NCI-H460 (cell line): Measurements from ENCODE around the gene GDF7. TPM values are rescaled to one million over a fixed set of nuclear protein-coding genes. Genes with fewer than 3 reads are reported as not detected.

Experiments
- DNase-seq: peaks from one replicate; pipeline ENCODE4 v3.0.0-alpha.2; 2016; ENCODE audit warnings: low read depth; ENCODE audit errors: extremely low read depth
- total RNA-seq: library from RNA; depleted of rRNA; stranded (reverse); fragments of >200 nt; shearing (Covaris generic); gene quantifications from 2 replicates; pipeline ENCODE4 v1.2.3, GENCODE V29; 2014

Gene GDF7
- total RNA-seq, 1 experiment from 2014 or later: under 0.01 TPM

DNA sequence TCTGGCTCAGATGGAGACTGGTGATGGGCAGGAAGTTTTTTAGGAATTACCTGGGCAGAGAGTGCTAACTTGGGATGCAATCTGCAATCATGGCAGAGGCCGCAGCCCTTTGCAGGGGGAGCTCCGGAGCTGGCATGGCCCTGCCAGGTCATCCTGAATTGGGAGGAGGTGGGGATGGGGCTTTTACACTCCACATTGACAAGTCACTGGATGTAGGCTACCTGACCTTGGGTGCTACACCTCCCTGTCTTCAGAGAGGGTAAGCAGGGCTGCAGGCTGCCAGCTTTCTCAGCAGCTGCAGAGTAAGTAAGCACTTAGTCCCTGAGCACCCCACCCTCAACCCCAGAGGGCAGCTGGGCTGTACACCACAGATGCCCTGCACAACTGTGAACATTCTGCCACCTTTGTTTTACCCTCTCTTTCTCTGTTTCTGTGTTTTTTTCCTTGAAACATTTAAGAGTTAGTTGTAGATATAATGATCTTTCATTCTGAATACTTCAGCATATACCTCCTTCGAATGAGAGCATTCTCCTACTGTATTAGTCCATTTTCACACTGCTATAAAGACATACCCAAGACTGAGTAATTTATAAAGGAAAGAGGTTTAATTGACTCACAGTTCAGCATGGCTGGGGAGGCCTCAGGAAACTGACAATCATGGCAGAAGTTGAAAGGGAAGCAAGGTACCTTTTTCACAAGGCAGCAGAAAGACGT lies 9.3 kb upstream of the GDF7 start:
- no peak for DNase-seq

DNA sequence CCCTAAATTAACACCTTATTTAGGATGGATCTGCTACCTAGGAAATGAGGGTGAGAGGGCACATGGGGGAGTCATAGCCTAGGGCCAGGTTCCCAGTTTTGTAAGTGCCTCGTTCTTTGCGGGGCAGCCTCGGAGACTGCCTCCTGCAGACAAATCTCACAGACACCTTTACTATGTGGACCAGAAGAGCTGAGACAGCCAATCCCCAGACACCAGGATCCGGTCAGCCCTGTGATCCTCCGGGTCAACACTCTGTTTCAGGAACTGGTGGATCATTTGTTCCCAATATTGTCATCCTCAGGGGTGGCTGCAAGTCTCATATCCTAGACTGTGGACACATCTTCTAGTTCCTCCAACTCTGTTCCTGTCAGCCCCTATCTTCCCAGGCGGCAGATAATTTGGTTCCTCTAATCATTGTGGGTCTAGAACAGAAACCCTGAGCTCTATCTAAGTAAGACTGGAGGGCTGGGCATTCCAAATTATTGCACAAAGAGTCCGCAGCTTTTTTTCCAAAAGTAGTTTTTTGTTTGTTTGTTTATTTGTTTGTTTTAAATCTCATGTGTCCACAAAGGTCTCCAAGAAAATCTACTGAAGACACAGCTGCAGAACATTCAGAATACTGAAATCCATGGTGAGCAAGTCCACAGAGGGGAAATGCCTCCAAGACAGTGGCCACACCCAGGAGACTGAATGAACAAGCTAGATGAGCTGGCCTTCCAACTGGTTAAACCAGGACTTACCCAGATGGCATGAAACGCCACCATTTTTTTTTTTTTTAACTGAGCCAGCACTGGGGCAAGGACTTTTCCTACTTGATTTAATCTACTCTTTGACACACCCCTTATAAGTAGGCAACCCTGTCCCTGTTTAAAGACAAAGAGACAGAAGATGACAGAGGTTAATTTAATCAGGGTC lies 6.2 kb upstream of the GDF7 start:
- DNase-seq: no peak

DNA sequence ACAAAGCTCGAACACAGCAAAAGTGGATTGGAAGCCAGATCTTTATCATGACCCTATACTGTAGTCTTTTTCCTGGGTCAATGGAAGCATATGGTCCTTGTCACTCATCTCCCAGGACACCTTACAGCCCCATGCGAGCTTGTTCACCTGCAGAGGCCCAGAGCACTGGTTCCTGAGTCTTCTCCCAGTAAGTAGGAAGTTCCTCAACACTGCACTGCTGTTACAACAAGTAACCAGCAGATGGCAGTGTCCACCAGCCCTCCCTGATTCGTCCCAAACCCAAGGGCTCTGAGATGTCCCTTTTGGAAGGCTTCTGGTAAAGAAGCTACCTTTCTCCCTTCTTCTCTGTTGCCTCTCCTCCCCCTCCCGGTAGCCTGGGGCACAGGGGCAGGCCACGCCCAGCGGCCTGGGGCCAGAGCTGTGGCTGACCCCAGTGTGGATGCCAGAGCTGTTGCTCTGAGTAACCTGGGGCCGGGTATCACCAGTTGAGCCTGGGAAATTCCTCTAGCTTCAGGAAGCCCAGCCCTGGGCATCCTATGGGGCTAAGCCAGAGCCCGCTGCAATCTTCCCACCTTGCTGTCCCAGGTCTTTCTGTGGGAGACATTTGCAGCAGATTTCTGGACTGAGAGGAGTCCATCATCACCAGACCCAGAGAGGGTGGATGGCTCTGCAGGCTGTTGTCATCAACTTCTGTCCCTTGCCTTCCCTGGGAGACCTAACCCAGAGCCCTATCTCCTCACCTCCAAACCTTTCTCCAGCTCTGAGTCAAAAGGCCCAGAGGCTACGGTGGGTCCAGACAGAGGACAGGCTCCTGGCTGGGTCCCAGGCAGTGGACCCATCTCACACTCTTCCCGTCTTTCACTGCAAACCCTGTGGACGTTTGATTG lies 5.3 kb upstream of the GDF7 start:
- peak; percentile 78 for DNase-seq

DNA sequence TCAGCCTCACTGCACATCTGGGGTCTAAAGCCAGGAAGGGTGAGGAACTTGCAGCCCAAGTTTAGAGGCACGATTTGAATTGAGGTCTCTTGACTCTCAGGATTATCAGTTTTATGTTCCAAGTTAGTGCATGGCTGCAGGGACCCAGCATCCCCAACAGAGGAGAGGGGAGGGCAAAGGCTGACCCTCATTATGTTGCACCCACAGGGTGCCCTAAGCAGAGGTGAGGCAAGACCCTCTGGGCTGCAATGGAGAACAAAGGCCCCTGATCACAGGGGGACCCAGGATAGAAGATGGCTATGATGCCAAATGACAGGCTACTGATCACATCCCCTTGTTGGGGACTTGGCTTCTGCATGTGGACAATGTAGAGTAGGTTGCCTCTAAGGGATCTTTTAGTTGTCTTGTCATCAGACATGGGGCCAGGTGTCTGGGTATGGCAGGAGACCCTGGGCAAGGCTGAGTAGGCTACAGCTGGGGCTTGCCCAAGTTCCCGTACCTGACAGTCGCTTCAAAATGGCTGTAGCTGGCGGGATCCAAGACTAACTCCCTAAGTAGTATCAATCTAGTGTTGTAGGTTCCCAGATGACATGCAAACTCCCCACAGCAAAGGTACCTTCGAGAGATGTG lies 4.5 kb upstream of the GDF7 start:
- DNase-seq: no peak

DNA sequence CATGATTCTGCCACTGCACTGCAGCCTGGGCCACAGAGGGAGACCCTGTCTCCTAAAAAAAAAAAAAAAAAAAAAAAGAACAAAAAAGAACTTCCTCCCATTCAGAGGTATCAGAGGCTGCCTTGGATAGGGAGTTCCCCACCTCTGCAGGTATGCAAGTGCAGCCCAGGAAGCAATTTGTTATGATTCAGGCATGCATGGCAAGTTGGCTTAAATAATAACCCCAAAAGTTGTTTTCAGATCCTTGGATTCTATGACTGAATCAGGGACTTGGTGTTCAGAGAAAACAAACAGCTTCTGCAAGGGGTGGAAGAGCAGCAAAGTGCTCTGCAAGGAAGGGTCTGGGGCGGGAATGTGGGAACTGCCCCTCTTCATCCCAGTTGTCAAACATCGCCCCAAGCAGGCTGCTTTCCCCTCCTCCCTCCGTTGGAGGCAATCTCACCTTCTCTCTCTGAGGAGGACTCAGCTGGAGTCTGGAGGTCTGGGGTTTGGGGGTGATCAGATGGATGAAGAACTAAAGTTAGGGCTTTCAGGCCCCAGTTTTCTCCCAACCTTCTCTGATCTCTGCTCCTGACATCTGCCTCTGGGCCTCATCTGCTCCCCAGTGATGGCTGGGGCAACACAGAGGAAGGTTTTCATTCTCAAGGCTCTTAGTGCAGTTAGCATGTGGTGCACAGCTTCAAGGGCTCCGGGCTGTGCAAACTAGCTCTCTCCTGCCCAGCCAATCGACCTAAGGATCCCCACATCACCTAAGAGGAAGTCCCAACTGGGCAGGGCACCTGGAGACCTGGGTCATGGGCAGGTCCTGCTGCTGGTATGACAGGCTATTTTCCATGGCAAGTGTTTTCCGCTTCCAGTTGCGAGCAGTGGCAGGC lies 3.5 kb upstream of the GDF7 start:
- DNase-seq: no peak

DNA sequence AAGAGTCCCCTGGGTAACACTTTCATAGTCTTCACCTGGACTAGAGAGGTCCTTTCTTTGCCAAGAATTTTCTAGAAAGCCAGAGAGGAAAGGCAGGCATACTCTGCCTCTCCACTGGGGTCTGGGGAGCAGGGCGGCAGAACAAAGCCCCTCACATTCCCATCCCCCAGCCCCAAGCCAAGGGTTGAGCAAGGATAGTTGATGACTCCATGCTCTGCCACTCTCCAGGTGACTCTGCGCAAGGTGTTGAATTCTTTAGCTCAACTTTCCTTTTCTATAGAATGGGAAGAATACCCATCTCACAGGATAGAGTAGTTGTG lies 2.9 kb upstream of the GDF7 start:
- DNase-seq: no peak

DNA sequence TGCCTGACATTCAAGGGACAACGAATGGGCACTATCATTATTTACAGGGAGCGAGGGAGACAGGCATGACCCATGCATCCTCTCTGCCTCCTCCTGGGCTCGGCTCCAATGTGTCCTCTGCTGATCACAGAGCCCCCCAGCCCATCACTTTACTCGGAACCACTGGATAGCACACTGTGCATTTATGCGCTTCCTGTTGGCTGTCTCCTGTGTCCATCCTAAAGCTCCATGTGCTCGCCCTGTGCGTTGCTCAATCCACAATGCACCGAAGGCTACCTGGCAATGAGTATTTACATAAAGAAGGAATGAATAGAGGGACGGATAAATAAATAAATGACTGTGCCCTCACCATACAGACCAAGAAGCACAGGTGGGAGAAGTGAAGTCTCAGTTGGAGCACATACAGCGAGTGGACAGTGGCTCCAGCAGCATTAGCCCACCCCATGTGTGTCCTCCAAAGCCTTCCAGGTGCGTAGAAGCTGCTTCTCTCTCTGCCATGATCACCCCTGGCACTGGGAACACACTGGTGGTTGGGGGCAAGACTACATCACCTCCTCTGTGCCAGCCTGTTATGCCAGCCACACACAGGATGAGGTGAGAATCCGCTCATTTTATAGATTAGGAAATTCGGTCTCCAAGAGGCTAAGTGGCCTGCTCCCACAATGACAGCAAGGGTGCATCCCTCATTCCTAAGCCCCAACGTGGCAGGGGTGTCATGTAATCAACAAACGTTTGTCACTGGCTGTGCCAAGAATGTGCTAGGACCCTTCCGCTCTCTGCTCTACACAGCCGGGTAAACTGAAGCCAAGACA lies 2.3 kb upstream of the GDF7 start:
- no peak for DNase-seq

DNA sequence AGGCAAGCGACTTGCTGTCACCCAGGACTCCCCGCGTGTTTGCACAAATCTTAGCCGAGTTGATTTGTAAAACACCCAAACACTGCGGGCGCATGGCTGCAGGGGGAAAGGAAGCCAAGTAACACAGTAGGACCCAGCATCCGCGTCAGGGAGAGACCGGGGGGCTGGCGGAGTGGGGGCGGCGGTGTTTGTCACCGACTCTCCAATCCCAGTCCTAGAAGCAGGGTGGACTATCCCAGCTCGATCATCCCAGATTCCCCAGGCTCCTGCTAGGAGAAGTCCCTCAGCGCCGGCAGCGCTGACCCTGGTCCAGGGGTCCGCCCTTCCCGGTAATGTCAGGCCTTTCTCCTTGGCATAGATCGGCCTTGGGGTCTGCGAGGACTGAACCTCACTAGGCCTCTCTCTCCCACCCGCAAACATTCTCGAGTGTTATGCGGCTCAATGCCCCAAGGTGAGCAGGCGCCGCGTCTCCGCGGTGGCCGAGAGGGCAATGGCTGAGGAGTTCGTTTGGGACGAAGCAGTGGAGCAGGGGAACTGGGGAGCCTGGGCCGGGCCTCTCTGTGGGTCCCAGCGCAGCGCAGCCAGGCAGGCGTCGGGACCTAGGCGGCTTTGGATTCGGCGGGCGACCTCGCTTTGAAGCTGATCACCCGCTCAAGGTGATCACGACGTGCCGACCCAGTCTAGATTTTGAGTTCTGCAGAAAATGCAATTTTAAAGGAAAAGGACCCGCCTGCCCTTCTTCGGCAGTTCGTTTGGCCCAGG lies 1.5 kb upstream of the GDF7 start:
- no peak for DNase-seq

DNA sequence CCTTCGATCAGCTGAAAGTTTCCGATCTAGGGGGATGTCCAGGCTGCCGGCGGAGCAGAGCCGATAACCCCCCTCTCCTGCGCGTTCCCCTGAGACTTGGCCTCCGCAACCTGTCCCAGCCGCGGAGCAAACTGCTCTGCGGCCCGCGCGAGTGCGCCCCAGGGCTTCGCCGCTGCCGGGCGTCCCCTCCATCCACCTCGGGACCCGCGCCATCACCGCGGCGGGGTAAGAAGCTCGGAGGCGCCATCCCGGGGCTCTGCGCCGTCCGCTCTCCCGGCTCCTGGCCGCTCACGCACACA lies 990 bp upstream of the GDF7 start:
- DNase-seq: no peak

DNA sequence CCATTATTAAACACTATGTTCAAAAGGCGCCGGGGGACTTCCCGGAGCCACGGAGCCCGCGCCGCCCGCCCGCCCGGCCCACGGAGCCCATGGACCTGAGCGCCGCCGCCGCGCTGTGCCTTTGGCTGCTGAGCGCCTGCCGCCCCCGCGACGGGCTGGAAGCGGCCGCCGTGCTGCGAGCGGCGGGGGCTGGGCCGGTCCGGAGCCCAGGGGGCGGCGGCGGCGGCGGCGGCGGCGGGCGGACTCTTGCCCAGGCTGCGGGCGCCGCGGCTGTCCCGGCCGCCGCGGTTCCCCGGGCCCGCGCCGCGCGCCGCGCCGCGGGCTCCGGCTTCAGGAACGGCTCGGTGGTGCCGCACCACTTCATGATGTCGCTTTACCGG lies 197 bp downstream of the GDF7 start:
- no peak for DNase-seq

DNA sequence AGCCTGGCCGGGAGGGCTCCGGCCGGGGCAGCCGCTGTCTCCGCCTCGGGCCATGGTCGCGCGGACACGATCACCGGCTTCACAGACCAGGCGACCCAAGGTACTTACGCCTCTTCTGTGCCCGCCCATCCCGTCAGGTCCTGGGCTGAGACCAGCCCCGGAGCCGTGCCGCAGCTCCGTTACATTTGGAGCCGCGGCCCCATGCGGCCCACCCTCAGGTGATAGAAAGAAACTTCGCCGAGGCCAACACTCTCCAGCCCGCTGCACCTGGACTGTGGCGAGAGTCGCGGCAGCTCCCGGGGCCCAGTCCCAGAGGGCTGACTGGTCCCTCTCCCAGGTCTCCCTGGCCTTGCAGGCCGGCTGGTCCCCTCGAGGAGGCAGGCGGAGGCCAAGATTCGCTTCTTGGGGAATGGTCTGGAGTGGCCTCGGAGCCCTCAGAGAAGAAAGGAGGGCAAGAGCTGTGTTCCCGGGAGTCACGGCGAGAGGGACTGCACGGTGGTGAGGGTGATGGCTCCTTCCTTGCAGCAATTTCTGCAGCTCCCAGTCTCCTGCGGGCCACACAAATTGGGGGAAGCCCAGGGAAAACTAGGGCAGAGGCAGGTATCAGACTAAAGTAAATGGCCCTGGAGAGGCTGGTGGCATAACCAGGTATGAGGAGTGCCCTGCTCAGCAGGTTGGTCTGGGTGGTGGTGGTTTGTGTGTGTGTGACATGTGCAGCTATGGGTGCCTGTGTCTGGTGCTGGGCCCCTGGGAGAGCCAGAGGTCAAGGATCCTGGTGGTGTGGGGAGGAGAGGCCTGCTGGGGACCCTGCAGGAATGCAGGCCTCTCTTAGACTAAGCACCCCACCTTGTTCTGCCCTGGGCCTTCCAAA lies 822 bp downstream of the GDF7 start:
- no peak for DNase-seq

DNA sequence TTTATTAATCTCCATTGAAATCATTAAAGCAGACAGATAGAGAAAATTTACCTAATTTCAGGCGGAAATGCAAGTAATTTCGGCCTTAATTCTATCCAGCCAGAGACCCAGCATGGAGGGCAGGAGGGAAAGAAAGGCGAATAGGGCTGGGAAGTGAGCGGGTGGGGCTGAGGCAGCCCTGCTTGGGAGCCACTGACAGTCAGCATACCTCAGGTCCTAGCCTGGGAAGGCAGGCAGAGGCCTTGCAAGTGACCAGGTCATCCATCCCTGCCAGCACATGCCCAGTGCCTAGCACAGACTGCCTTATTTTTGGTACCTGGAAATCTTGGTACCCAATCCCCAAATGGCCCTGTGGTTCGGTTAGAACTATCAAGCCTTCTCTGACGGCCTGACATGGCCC lies 1.5 kb downstream of the GDF7 start:
- no peak for DNase-seq

DNA sequence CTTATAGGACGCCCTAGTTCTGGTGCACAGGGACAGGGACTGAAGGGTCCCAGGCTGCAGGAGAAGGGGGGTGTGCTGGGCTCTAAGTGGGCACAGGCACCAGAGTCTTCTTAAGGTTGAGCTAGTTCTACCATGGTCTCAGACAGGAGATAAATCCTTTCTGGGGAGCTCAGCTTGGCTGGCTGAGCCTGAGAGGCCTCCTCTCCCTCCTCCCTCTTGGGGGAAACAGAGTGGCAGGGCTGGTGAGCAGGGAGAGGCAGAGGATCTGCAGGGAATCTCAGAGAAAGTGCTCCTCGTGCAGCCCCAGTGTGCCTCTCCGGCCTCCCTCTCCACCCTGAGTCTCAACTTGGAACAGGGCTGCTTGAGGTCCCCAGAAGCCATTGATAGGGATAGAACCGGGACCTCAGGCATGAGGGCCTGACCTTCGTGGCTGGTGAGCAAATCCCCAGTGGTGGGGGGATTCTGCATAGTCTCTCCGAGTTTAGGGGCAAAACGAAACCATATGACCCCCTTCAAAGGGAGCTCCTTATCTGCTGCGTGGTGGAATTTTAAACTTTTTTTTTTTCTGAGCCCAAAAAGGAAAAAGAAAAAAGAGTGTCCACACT lies 2.0 kb downstream of the GDF7 start:
- no peak for DNase-seq

DNA sequence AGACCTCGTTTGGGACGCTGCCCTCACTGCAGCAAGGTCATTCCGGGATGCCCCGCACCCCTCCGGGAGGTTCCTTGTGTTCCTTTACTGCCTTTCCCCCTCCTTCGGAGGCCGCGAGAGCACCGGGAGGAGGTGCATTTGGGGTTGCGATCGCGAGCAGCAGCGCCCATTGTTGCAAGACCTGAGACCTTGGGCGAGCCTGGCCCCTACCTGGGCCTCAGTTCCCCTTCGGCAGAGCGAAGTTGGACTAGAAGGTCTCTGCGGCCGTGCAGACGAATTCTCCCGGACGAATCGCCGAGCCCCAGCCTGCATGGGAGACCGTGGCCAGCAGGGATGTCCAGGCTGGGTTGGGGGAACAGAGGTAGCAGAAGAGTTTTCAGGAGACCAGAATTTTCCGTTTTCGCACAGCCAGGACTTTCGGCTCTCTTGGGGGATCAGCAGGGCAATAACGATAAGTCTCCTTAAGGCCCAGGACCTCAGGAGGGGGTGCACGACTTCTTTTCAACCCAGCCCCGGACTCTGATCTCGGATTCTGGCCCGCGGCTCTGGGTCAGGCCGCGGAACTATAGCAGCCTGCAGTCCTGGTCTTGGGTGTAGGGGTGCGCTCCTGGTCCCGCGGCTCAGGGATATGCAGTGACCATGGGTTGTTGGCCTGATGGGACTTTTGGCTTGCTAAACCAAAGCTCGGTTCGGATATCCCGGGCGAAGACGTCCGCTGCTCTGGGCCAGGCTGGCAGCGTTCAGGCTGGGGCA lies 2.8 kb downstream of the GDF7 start:
- DNase-seq: no peak

DNA sequence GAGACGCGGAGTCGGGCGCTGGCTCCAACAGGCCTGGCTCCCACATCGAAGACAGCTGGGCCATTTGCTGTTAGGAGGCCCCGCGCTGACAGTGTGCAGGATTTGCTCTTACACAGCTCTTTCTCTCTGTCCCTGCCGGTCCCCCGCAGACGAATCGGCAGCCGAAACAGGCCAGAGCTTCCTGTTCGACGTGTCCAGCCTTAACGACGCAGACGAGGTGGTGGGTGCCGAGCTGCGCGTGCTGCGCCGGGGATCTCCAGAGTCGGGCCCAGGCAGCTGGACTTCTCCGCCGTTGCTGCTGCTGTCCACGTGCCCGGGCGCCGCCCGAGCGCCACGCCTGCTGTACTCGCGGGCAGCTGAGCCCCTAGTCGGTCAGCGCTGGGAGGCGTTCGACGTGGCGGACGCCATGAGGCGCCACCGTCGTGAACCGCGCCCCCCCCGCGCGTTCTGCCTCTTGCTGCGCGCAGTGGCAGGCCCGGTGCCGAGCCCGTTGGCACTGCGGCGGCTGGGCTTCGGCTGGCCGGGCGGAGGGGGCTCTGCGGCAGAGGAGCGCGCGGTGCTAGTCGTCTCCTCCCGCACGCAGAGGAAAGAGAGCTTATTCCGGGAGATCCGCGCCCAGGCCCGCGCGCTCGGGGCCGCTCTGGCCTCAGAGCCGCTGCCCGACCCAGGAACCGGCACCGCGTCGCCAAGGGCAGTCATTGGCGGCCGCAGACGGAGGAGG lies 3.5 kb downstream of the GDF7 start:
- no peak for DNase-seq
